Measurements from ENCODE around the gene OSBPL2. TPM values are rescaled to one million over a fixed set of nuclear protein-coding genes. Genes with fewer than 3 reads are reported as not detected.

The OSBPL2 gene
- total RNA-seq, 1 donor from 2014 or later = 20.6 TPM

DNA sequence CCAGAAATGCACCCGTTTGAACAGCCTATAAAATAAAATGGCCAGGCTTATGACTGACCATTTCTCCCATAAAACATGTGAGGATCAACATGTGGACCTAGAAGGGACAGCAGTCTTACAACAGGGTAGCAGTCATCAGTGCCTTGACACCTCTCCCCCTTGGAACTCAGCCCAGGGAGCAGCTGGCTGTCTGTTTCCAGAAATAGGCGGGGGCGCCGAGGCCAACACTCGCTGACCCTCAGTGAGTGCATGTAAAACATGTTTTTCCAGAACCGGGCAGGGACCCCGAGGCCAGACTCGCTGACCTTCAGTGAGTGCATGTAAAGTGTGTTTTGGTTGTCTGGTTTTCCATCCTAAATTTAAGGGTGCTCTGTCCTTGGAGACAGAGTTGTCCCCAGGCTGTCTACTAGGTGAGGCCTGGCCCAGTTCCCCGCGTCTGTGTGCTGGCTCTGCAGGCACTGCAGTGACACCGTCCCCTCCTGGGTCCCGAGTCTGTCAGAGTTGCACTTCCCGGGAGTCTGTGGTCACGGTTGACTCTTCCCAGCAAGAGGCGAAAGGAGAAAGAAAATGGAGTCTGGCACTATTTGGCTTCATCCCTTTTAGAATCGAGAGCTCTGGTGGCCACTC, 44.7 kb downstream of the OSBPL2 start:
- no peak for DNase-seq (ENCODE audit: low read depth, low spot score)

DNA sequence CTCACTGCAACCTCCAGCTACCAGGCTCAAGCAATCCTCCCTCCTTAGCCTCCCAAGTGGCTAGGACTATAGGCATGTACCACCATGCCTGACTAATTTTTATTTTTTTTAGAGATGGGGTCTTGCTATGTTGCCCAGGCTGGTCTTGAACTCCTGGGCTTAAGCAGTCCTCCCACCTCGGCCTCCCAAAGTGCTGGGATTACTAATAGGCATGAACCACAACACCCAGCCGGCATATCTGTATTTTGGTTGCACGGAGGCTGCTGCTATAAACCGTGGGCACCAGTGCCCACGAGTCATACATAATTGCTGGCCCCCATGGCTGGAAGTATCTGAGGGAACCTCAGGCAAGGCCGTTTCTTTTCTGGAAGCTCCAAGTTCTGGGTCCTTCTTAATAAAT, 46.1 kb downstream of the OSBPL2 start:
- no peak for DNase-seq (ENCODE audit: low read depth, low spot score)

DNA sequence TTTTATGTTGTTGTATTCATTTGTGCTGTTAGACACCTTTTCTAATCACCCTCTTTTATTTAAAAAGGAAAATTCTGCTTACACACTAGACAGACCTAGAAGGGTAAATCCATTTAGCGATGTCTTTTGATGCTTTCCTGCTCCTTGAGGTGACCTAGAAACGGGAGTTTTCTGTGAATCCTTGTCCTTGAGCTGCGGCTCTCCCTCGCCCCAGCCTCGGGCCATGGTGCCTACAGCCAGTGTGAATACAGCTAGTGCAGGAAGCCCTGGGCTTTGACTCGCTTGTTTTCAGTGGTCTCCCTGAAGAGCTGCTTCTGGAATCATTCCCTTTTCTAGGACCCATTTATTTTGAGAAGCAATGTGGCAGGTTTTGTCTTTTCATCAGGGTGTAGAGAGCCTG, 46.8 kb downstream of the OSBPL2 start:
- DNase-seq (ENCODE audit: low read depth, low spot score) = no peak

DNA sequence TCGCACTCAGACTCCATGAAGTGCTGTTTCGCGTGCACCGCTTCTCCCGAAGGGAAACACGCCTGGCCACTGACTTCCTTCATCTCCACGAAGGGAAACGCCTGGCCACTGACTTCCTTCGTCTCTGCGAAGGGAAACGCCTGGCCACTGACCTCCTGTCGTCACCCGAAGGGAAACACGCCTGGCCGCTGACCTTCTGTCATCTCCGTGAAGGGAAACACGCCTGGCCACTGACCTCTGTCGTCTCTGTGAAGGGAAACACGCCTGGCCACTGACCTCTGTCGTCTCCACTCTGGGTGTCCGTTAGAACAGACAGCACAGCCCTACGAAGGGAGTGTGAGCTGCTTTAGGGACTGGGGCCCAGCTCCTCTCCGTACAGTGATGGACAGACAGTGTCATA, 47.4 kb downstream of the OSBPL2 start:
- peak; percentile 78 for DNase-seq (ENCODE audit: low read depth, low spot score)

DNA sequence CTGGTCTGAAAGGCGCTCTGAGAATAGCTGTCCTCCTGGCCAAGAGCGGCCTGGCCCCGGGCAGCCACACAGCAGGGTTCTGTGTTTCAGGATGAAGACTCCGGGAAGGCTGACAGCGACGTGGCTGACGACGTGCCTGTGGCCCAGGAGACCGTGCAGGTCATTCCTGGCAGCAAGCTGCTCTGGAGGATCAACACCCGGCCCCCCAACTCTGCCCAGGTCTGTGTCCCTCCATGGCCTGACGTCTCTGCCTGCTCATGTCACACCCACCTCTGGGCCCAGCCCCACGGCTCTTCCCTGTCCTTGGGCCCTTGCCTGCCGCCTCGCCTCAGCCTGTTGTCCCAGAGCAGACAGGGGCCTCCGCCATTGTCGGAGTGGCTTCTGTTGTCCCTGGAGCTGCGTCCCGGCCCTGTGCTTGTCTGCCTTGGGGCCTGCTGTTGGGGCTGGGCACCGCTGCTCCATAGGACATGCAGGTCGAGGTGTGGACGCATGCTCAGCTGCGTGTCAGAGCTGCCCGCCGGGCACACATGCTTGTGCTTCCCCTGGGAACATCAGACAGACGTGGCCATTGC, 48.3 kb downstream of the OSBPL2 start:
- DNase-seq (ENCODE audit: low read depth, low spot score) = no peak

DNA sequence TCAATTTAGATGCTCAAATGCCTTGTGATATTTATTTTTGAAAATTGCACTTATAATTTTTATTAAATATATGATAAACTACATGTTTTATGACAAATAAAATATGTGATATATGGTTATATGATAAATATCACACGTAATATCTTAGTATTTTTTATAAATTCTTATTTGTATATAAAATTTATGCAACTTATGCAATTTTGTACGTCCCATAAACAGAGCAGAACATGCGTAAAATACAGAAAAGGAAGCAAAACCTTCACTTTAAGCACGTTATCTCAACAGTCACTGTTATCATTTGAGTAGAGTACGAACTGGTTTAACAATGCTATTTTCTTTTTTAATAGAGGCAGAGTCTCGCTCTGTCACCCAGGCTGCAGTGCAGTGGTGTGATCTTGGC, 48.8 kb downstream of the OSBPL2 start:
- no peak for DNase-seq (ENCODE audit: low read depth, low spot score)

DNA sequence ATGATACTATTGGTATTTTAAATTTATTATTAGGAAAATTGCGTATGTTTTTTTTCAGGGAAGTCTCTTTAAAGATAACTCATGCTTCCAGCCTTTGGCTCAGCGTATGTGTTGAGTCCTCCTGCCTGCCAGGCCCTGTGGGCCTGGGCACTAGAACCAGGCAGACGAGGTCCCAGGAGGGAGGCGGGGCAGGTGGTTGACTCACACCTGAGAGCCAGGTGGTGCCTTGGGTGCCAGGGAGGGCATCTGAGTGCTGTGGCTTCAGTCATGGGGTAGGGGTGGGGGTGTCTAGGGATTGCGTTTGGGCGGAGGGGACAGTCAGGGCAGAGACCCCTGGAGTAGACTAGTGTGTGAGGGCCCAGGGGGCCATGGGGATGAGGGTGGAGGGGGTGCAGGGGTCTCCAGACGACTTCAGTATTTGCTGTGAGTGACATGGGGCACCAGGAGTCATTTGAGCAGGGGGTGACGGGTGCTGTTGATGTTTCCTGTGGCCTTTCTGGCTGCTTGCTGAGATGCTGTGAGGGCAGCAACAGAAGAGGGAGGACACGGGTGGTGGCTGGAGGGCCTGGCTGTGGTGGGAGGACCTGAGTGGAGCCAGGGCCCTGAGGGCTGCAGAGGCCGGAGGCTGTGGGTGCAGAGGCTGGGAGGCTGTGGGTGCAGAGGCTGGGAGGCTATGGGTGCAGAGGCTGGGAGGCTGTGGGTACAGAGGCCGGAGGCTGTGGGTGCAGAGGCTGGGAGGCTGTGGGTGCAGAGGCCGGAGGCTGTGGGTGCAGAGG, 49.6 kb downstream of the OSBPL2 start:
- DNase-seq (ENCODE audit: low read depth, low spot score) = no peak

DNA sequence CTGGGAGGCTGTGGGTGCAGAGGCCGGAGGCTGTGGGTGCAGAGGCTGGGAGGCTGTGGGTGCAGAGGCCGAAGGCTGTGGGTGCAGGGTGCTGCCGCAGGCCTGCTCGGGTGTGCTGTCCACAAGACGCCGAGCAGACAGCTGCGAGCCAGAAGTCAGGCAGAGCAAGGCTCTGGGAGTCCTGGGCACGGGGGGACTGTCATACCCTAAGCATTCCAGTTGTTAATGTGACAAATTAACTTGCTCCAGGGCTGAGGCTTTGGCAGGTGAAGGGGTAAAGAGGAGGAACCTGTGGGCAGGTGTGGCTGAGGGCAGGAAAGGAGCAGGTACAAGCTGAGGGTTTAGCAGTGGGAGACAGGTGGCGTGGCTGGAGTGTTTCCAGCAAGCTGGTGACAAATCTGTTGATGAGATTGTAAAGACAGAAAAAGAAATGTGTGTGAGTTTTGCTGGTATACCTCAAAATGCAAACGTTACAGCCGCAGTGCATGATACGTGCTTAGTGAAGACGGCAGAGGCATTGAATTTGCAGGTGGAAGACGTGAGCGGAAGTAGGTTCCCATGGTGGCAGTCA, 50.3 kb downstream of the OSBPL2 start:
- DNase-seq (ENCODE audit: low read depth, low spot score) = no peak

DNA sequence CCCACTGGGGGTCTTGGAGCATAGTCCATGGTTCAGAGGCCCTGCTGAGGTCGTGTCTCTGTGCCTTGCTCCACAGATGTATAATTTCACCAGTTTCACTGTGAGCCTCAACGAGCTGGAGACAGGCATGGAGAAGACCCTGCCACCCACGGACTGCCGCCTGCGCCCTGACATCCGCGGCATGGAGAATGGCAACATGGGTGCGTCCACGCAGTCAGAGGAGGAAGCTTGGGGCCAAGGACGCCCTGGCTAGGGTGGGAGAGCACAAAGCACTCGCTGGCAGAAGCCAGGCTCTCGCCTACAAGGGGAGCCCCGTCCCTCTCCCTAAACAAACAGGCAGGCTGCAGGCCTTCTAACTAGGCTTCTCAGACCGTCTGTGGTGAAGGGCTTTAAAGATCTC, 50.8 kb downstream of the OSBPL2 start:
- DNase-seq (ENCODE audit: low read depth, low spot score) = no peak

DNA sequence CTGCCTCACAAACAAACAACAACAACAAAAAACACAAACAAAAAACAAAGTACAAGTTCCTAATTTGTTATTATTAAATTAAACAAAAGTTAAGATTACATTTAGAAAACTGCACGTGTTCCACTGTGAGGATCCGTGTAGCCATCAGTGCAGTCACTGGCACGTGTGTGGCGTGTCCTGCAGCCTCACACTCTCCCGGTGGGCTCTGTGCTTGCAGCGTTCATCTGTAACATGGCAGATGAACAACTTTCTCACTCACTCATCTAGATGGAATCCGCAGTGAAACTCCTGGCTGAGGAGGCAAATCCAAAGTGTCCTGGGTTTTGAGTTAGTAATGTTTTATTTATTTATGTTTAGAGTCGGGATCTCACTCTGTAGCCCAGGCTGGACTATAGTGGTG, 51.6 kb downstream of the OSBPL2 start:
- DNase-seq (ENCODE audit: low read depth, low spot score) = no peak

DNA sequence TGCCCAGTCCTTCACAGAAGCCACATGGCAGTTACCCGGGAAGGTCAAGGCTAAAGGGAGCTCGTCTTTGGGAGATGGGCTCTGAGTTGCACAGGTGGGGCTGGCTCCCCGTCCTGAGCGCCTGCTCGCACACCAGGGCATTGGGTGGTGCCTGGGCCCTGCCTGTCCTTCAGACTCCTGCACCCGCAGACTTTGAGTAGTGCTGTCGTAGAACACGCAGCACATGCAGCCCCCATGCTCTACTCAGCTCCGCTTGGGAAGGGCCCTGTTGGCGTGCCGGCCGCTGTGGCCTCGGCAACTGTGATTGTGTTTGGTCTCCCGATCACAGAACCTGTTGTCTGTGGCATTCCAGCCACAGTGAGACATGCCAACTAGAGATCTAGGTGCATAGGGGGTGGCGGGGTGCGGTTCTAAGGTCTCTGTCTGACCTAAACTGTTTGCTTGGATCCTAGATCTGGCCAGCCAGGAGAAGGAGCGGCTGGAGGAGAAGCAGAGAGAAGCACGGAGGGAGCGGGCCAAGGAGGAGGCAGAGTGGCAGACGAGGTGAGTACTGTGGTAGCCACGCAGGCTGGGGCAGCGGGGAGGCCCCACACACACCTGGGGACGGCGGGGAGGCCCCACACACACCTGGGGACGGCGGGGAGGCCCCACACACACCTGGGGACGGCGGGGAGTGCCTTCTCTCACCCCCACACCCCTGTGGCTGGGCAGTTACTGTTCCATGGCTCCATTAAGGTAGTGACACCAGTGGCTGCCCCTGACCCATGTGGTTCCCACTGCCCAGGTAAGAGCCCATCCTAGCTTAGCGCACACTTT, 53.1 kb downstream of the OSBPL2 start:
- DNase-seq (ENCODE audit: low read depth, low spot score) = no peak

DNA sequence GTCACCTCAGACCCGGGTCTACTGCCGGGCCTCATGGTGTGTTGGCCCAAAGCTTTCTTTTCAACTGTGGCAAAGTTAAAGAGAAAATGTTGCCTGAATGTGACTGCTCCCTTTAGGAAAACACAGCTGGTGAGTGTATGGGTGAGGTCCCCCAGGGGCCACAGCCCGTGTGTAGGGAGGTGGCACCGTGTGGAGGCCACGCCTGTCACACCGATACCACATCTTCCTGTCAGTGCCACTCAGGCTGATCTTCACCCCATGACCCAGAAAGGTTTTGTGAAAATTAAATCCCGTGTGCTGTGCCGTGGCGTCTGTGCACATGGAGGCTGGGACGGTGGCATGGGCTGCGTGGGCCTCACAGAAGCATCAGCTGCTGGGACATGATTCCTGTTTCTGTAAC, 53.8 kb downstream of the OSBPL2 start:
- no peak for DNase-seq (ENCODE audit: low read depth, low spot score)

DNA sequence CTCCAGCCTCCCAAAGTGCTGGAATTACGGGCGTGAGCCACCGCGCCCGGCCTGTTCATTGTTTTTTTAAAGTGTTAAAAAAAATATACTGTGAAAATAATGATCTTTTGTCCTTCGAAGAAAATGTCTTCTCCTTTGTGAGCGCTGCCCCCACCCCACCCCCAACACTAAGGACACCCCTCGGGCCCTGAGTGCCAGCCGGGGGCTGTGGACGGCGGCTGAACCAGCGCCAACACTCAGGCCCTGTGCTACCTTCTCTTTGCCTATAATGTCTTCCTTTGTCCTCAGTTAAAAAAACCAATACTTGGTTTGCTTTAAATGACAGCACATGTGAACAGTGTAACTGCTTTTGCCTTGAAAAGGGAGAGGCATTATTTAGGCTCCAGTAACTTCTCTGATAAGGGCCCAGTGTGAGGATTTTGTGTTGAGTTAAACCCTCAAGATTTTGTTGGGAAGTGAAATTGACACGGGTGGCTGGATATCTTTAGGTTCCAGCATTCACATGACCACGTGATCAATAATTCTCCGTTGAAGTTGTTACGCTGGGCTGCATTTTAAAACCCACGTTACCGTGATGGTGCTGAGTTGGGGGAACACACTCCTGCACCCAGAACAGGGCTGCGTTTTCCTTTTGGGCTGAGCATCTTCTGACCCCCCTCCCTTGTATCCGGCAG, 54.9 kb downstream of the OSBPL2 start:
- no peak for DNase-seq (ENCODE audit: low read depth, low spot score)

DNA sequence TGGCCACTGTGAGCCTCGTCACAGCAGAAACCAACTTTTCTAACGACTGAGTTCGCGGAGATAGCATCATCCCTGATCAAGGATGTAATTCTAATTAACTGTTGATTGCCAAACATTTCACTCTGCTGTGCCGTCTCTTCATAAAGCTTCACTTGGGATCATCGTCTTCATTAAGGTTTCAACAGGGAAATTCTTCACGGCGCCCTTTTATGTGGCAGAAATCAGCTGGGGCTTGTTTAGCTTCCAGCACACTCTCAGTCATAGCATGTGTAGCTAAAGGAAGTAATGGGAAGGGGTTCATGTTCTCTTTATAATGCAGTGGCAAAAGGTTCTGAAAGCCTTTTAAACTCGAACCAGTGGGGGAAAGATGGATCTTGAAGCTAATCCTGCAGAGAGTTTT, 55.6 kb downstream of the OSBPL2 start:
- DNase-seq (ENCODE audit: low read depth, low spot score) = no peak

DNA sequence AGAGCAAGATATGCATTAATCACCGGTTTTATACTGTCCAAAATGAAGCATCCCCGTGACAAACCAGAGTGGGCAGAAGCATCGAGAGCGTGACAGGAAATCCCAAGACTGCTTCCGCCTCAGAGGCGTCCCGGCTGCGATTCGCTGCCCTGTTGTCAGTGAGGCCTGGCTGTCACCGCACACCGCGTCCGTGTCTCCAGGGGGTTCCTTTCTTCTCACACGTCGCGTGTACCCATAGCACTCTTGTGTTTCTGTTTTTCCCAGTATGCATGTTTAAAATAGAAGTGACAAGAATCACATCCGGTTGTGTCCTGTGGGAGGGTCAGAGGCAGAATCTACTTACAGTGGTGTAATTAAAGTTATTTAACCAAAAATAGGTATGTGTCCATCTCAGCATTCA, 56.2 kb downstream of the OSBPL2 start:
- no peak for DNase-seq (ENCODE audit: low read depth, low spot score)

DNA sequence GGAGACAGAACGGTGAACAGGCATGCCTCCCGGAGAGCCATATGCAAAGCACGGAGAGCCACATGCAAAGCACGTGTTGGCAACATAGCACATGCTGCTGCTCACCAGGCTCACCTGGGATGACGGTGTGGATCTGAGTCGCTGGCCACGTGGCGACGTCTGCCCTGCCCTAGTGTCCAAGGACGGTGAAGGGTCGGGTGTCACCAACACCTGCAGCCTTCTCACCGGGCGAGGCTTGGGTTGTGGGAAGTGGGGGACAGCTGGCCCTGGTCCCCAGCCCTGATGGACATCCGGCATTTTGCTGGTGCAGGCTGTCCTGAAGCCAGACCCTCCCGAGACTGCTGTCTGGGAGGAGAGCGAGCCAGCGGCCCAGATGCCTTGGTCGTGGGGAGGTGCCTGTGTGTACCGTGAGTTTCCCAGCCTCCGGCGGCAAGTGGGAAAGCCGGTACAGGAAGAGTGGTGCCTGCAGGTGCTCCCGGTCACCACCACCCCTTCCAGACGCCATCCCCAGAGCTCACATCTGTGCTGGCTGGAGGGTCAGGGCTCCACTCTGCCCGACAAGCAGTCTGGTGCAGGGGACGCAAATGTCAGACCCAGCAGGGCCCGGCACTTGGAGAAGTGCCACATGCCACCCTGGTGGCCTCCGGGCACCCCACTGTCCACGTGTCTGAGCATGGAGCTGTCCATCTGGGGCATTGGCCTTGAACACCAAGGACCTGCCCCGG, 58.6 kb downstream of the OSBPL2 start:
- DNase-seq (ENCODE audit: low read depth, low spot score) = no peak

DNA sequence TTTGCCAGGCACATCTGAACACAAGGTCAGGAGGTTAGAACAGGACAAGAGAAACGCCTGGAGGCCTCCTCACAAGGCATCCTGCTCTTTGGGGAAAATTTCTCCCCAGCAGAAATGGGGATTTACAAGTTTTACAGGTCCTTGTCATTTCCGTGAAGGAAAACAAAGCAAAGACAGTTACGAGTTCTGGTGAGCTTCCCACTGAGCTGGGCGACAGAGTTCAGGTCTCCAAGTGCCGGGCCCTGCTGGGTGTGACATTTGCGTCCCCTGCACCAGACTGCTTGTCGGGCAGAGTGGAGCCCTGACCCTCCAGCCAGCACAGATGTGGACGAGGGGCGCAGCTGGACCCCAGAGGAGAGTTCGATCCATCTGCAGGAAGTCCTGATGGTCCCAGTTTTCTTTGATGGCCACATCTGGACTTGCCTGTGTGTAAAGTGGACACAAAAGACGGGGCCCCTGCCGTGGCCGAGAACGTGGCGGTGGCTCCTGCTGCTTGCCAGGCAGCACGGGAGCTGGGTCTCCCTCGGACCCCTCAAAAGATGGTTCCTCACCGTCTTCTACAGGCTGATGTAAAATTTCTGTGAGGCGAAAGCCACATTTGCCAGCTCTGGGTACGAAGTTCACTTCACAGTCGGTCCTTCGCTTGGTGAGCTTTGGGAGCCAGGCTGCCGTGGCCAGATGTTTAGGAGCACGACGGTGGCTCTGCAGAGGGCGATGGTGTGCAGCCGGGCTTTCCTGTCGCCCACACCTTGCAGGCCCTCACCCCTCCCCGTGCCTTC, 59.3 kb downstream of the OSBPL2 start:
- no peak for DNase-seq (ENCODE audit: low read depth, low spot score)

DNA sequence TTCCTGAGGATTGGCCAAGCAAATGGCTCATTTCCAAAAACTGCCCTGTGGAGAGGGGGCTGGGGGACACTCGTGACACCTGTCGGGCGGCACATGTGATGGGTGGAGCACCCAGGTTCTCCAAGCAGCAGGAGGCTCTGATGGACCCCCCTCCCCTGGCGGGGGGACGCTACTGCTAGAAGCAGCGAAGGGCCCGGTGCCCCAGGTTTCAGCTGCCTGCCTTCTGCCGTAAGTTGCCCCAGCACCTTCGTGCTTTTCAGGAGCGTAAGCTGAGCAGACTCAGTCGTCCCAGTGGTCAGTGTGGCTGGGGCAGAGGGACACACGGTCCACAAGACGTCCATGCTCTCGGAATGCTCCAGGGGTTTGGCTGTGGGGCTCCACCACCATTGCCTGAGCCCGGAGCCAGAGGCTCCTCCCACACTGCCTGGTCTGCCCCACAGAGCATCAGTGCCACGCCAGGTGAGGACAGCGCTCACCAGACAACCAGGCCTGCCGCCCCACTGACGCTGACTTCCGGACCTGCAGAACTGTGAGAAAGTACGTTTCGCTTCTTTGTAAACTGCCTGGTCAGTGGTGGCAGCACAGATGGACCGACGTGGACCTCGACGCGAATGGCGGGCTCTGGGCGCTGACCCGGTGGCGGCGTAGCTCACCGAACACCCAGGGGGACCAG, 60.4 kb downstream of the OSBPL2 start:
- no peak for DNase-seq (ENCODE audit: low read depth, low spot score)

DNA sequence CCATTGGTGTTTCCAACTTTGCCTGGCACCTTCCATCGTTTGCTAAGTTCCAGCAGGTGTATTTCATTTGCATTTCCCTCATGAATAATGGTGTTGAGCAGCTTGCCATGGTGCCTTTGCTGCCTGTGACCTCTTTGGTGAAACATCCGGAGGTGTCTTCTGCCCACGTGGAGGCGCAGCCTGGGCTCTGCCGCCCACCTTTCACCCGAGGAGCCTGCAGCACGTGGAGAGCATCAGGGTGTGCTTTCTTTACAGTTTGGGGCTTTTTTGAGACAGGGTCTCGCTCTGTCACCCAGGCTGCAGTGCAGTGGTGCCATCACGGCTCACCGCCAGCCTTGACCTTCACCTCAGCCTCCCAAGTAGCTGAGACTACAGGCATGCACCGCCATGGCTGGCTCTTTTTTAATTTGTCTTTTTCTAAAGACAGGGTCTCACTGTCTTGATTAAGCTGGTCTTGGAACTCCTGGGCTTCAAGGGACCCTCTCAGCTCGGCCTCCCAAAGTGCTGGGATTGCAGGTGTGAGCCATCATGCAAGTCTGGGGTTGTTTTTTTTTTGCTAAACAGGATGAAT, 61.4 kb downstream of the OSBPL2 start:
- DNase-seq (ENCODE audit: low read depth, low spot score) = no peak

Data from pulmonary artery endothelial cell (primary cell).